Thymus (tissue), 11 donors: ENCODE results near the gene GRIA2. TPM values are rescaled to one million over a fixed set of nuclear protein-coding genes. Genes with fewer than 3 reads are reported as not detected.

Experiments used
- DNase-seq, 9 donors: peaks; one replicate each; pipeline ENCODE4 v3.0.0-alpha.2; 2013; ENCODE audit warnings: low spot score in 9 of 9, low read depth in 6 of 9, missing footprints in 1 of 9
- H3K27ac ChIP-seq, 2 donors: one replicate each; pipeline ENCODE4 v1.5.1; 2013; ENCODE audit warnings: control low read depth in 1 of 2, low read depth in 1 of 2, low read length in 1 of 2, mild to moderate bottlenecking in 1 of 2, moderate library complexity in 1 of 2
- H3K27me3 ChIP-seq, 2 donors: one replicate each; pipeline ENCODE4 v1.5.1; 2013; ENCODE audit warnings: low read length in 1 of 2; ENCODE audit not compliant: control insufficient read depth in 2 of 2, insufficient read depth in 1 of 2
- H3K36me3 ChIP-seq, 2 donors: one replicate each; pipeline ENCODE4 v1.5.1; 2013; ENCODE audit warnings: low read length in 1 of 2, mild to moderate bottlenecking in 1 of 2, moderate library complexity in 1 of 2; ENCODE audit not compliant: control insufficient read depth in 2 of 2, insufficient read depth in 2 of 2
- H3K4me1 ChIP-seq, 2 donors: one replicate each; pipeline ENCODE4 v1.5.1; 2013; ENCODE audit warnings: low read length in 2 of 2; ENCODE audit not compliant: control insufficient read depth in 2 of 2, insufficient read depth in 2 of 2
- H3K4me3 ChIP-seq, 2 donors: one replicate each; pipeline ENCODE4 v1.5.1; 2013; ENCODE audit warnings: low read length in 2 of 2, control low read depth in 1 of 2, mild to moderate bottlenecking in 1 of 2
- H3K9me3 ChIP-seq, 2 donors: one replicate each; pipeline ENCODE4 v1.5.1; 2013; ENCODE audit warnings: low read length in 1 of 2, mild to moderate bottlenecking in 1 of 2; ENCODE audit not compliant: control insufficient read depth in 2 of 2, insufficient read depth in 1 of 2
- WGBS: extraction: QIAGEN DNeasy Blood & Tissue Kit; methylation state at CpG from one replicate; pipeline ENCODE4 v1.1.7; 2013; 5-methylcytosine and 5-hydroxymethylcytosine counted together
- polyA plus RNA-seq: library from polyadenylated mRNA; stranded (reverse); fragments of 200-250 nt; gene quantifications from one replicate; pipeline ENCODE4 v1.2.3, GENCODE V29; 2013
- total RNA-seq: library from RNA; stranded (reverse); fragments of 120-200 nt; gene quantifications from one replicate; pipeline ENCODE4 v1.2.4, GENCODE V29; 2013
- donor health status: healthy.

The GRIA2 gene
- total and polyA plus RNA-seq, 2 donors = 0.25 to 0.38 TPM

- peak in 1 of 9 donors; percentile 26 for DNase-seq
- Histone ChIP-seq H3K27me3 (peaks cover 13 to 48% of the 10 kb centered on the region in 2 donors), H3K27ac (no peak overlapping the region), H3K36me3 (no peaks in the 10 kb centered on the region), H3K9me3 (peaks cover 2 to 3% of the 10 kb centered on the region in 2 donors), H3K4me3 (no peak overlapping the region), H3K4me1 (peaks cover 0 to 3% of the 10 kb centered on the region in 2 donors)
- WGBS = 22% methylated on average over 16 of the region's 16 CpGs
These were observed 687 bp upstream of the GRIA2 start for GRCh38 chr4:157219711-157220370.

DNA sequence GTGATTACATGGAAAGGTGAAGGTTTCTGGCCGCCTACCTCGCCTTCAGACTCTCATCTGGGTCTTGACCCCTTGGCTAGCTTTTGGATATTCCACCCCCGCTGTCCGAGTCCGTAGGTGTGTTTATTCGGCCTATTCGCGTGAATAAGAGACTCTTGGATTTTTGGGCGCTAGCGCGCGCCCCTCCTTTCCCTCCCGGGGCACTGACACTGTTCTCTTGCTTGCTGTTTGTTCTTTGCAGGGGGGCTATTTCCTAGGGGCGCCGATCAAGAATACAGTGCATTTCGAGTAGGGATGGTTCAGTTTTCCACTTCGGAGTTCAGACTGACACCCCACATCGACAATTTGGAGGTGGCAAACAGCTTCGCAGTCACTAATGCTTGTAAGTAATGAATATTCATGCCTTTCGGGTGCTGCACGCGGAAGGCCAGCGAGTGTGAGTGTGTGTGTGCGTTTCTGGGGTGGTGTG, 932 bp downstream of the GRIA2 start:
- no peak for DNase-seq
- Histone ChIP-seq H3K27me3 (peaks cover 13 to 48% of the 10 kb centered on the region in 2 donors), H3K4me3 (no peak overlapping the region), H3K27ac (no peak overlapping the region), H3K36me3 (no peaks in the 10 kb centered on the region), H3K9me3 (peaks cover 2 to 3% of the 10 kb centered on the region in 2 donors), H3K4me1 (peaks cover 0 to 3% of the 10 kb centered on the region in 2 donors)
- WGBS = 11% methylated on average over 24 of the region's 24 CpGs

DNA sequence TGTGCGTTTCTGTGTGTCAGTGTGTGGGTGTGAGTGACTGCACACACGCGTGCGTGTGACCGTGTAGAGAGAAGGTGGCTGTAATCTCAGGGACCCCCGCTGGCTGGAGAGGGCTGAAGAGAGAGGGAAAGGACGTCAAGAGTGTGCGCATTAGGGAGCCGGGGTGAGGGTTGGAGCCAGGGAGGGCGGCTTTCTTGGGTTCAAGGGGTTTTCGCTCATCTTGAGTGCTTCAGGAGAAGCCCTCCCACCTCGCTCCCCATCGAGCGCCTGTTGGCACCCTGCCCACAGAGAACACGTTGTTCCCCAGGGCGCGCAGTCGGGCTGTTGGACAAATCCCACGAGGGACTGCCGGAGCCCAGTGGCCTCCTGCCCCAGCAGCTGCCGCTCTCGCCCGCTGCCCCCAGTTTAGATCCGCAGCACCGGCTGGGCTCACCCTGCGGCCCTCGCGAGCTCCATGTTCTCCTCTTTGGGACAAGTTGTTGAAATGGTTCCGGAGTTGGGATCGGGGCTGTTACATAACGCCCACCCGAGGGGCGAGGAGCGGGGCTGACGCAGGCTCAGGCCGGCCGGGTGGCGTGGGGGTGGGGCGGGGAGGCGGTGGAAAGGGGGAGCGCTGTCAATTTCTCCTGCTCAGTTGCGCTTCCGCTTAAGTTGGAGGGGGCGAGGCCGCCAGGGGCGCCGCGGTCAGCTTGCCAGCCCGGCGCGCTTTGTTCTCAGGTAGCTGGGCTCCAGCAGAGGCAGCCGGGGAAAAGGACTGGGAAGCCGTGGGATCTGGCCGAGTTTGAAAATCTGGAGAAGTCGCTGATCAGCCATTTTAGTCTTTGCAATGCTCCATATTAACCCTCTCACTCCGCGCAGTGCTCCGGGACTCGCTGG, 1.6 kb downstream of the GRIA2 start:
- H3K4me1 ChIP-seq = peaks cover 0 to 3% of the 10 kb centered on the region in 2 donors
- no peak overlapping the region for H3K4me3 ChIP-seq
- 7% methylated on average over 59 of the region's 59 CpGs for WGBS
- DNase-seq = no peak
- no peak overlapping the region for H3K27ac ChIP-seq
- H3K9me3 ChIP-seq = peaks cover 2 to 3% of the 10 kb centered on the region in 2 donors
- no peaks in the 10 kb centered on the region for H3K36me3 ChIP-seq
- H3K27me3 ChIP-seq = peaks cover 13 to 48% of the 10 kb centered on the region in 2 donors

DNA sequence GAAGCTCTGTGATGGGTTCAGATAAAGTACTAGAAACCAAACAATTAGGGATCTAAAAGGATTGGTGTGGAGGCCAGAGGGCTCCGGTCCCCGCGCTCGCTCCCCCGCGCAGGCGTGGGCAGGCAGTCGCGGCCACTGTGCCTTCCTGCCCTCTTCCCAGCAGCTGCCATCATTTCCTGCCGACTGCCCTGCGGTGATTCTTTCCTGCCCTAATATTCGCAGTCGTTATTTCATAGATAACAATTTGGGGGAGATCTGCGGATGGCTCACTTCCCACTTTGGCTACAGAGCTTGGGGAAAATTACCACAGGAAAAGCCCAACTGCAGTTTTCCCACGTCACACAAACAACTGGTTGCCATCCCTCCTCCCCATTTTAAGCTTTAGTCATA, 2.2 kb downstream of the GRIA2 start:
- Histone ChIP-seq H3K27ac (no peak overlapping the region), H3K36me3 (no peaks in the 10 kb centered on the region), H3K4me1 (peaks cover 0 to 3% of the 10 kb centered on the region in 2 donors), H3K27me3 (peaks cover 13 to 48% of the 10 kb centered on the region in 2 donors), H3K4me3 (no peak overlapping the region), H3K9me3 (peaks cover 2 to 3% of the 10 kb centered on the region in 2 donors)
- 6% methylated on average over 15 of the region's 15 CpGs for WGBS
- DNase-seq = no peak

DNA sequence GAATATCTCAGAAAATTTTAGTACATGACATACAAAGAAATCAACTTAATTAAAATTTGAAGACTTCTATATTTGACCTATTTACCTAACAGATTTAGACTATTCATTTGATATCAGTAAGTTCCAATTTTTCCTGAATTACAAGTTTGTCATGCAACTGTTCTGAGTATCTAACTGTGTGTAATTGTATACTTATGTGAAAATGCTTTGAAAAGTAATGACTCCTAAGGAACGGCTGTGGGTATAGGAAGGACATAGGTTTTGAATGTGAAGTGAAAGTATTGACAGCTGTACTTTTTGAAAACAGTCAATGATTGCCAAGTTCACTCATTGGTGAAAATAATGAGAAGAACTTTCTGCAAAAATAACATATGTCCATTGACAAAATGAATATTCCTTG, 2.9 kb downstream of the GRIA2 start:
- Histone ChIP-seq H3K9me3 (peaks cover 2 to 3% of the 10 kb centered on the region in 2 donors), H3K27me3 (peaks cover 13 to 48% of the 10 kb centered on the region in 2 donors), H3K4me1 (peaks cover 0 to 3% of the 10 kb centered on the region in 2 donors), H3K27ac (no peak overlapping the region), H3K4me3 (no peak overlapping the region), H3K36me3 (no peaks in the 10 kb centered on the region)
- DNase-seq = no peak
- 77% methylated on average over 1 of the region's 1 CpG for WGBS

DNA sequence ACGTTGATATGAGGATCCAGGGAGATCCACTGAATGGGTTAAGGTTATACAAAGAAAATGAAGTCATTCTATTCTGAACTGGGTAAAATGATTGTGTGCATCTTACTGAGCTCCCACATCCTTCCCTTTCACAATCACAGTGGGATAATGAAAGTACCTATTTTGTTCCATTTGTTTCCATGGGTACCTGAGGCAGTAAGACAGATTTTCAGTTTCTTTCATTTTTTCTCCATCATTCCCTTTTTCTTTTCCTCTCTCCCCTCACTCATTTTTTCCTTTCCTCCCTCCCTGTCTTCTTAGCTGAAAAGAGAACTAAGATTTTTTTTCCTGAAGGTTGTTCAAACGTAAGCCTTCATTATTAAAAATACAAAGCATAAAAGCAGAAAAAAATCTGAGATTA, 4.6 kb downstream of the GRIA2 start:
- H3K36me3 ChIP-seq = no peaks in the 10 kb centered on the region
- peaks cover 0 to 3% of the 10 kb centered on the region in 2 donors for H3K4me1 ChIP-seq
- WGBS = 63% methylated on average over 2 of the region's 2 CpGs
- no peak for DNase-seq
- peaks cover 2 to 3% of the 10 kb centered on the region in 2 donors for H3K9me3 ChIP-seq
- no peak overlapping the region for H3K4me3 ChIP-seq
- H3K27me3 ChIP-seq = peaks cover 13 to 36% of the 10 kb centered on the region in 2 donors
- H3K27ac ChIP-seq = no peak overlapping the region

DNA sequence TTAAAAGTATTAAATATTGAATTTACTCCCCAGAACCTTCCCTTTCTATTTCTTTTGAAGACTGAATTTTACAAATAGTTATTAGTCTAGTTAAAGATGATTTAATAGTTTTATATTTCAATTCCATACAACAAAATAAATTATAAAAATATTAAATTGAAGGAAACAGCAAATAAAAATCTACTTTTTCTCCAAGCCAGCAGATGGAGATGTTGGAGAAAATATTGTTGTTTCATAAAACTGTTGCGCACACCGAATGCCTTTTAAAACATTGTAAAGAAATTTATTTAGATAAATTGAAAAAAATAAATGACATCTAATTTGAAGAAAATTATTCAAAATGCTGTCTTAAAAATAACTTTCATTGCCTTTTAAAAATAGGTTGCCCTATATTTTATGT, 5.5 kb downstream of the GRIA2 start:
- DNase-seq = no peak
- no peaks in the 10 kb centered on the region for H3K36me3 ChIP-seq
- peaks cover 0 to 1% of the 10 kb centered on the region in 2 donors for H3K9me3 ChIP-seq
- peaks cover 10 to 27% of the 10 kb centered on the region in 2 donors for H3K27me3 ChIP-seq
- H3K27ac ChIP-seq = no peak overlapping the region
- WGBS = 97% methylated on average over 2 of the region's 2 CpGs
- no peaks in the 10 kb centered on the region for H3K4me1 ChIP-seq
- H3K4me3 ChIP-seq = no peak overlapping the region

DNA sequence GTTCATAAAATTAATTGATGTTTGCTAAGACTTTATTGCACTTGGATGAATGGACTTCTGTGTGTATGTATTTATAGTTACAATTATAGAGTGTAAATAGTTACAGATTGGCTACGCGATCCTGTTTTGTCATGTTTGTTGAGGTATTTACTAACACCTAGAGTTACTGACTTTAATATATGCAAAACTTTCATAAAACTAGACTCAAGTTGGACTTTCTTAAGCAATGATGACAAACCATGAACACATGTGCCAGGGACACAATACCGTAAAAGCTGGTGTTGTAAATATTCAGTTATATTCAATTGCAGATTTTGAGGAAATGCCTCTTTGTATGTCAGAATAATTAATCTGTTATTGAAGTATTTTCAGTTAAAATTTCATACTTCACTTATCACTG, 6.1 kb downstream of the GRIA2 start:
- Histone ChIP-seq H3K4me1 (no peaks in the 10 kb centered on the region), H3K36me3 (no peaks in the 10 kb centered on the region), H3K9me3 (peaks cover 0 to 1% of the 10 kb centered on the region in 2 donors), H3K4me3 (no peak overlapping the region), H3K27ac (no peak overlapping the region), H3K27me3 (peaks cover 6 to 22% of the 10 kb centered on the region in 2 donors)
- DNase-seq = no peak
- WGBS = 97% methylated on average over 3 of the region's 3 CpGs

DNA sequence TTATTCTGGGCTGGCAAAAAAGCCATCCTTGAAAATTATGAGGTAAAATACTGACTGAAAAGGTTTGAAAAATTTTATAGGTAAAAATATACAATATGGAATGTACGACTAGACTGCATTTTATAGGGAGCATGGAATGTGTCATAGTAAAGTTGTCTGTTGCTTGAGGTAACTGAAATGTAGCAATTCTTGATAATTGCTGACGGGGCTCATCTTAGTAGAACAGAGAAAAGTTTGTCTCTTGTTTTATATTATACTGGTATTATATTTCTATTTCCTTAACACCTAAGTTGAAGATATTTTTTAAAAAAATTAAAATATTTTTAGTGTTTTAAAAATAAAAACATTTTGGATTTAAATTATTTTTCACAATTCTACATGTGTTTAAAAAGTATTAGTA, 11.0 kb downstream of the GRIA2 start:
- Histone ChIP-seq H3K4me1 (no peaks in the 10 kb centered on the region), H3K27ac (no peak overlapping the region), H3K36me3 (no peaks in the 10 kb centered on the region), H3K9me3 (no peaks in the 10 kb centered on the region), H3K4me3 (no peak overlapping the region), H3K27me3 (no peaks in the 10 kb centered on the region)
- WGBS = 91% methylated on average over 2 of the region's 2 CpGs
- no peak for DNase-seq
